Mucosa of rectum (tissue), 2 donors: ENCODE measurements around the gene DCLRE1A.

Experiments
- H3K27ac ChIP-seq, 2 donors: one replicate each; pipeline ENCODE4 v1.7.0; 2013; ENCODE audit warnings: inconsistent platforms in 2 of 2, low read depth in 2 of 2, low read length in 2 of 2
- H3K27me3 ChIP-seq, 2 donors: one replicate each; pipeline ENCODE4 v1.7.0; 2013; ENCODE audit warnings: low read length in 2 of 2; ENCODE audit not compliant: control insufficient read depth in 2 of 2, insufficient read depth in 2 of 2
- H3K36me3 ChIP-seq, 2 donors: one replicate each; pipeline ENCODE4 v1.7.0; 2013; ENCODE audit warnings: low read length in 2 of 2; ENCODE audit not compliant: control insufficient read depth in 2 of 2, insufficient read depth in 2 of 2
- H3K4me1 ChIP-seq, 2 donors: one replicate each; pipeline ENCODE4 v1.7.0; 2013; ENCODE audit warnings: low read length in 2 of 2, mild to moderate bottlenecking in 1 of 2; ENCODE audit not compliant: control insufficient read depth in 2 of 2, insufficient read depth in 2 of 2
- H3K4me3 ChIP-seq, 2 donors: one replicate each; pipeline ENCODE4 v1.7.0; 2013; ENCODE audit warnings: low read length in 2 of 2
- H3K9ac ChIP-seq, 2 donors: one replicate each; pipeline ENCODE4 v1.7.0; 2013; ENCODE audit warnings: low read length in 2 of 2, low read depth in 1 of 2, mild to moderate bottlenecking in 1 of 2
- H3K9me3 ChIP-seq, 2 donors: one replicate each; pipeline ENCODE4 v1.7.0; 2013; ENCODE audit warnings: low read length in 2 of 2; ENCODE audit not compliant: control insufficient read depth in 2 of 2
- donor health status: healthy.
- donor health status: Normal muscosa, but diverticular disease.

Gene DCLRE1A

DNA sequence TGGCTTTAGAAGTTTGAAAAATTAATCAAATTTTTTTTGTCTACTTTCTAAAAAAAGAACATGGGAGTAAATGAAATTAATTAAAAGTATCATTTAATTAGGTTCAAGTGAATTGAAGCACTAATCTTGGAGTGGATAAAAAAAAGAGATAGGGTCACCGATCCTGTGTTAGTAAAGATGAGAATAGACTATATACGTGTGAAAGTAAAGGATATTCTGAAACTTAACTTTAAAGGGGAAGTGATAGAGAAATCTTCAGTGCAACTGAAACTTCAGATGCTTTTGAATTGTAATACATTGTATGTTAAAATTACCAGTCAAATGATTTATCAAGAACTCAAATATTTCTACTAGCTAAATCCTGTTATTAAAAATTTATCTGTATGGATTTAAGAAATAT is 5.4 kb upstream of the DCLRE1A start:
- H3K27me3 ChIP-seq = no peaks in the 10 kb centered on the region
- no peak overlapping the region for H3K4me3 ChIP-seq
- peaks cover 7 to 10% of the 10 kb centered on the region in 2 donors for H3K4me1 ChIP-seq
- H3K36me3 ChIP-seq = peaks cover 17 to 21% of the 10 kb centered on the region in 2 donors
- no peaks in the 10 kb centered on the region for H3K9me3 ChIP-seq
- no peak overlapping the region for H3K9ac ChIP-seq
- no peak overlapping the region for H3K27ac ChIP-seq

DNA sequence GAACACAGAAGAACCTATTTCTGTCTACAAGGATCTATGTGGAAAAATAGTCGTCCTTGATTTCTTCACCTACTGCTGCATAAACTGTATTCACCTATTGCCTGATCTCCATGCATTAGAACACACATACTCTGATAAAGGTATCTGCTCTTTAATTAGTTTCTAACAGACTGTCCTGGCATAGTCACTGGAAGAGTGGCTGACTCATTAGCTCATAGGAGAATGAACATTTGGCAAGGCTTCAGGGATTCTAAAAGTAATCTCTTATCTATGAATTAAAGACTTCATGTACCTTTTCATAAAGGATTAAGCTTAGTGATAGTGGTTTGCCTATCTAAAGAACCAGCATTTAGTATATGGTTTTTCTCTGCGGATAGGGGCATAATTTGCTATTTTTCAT is 4.7 kb upstream of the DCLRE1A start:
- Histone ChIP-seq H3K9me3 (no peaks in the 10 kb centered on the region), H3K27ac (no peak overlapping the region), H3K9ac (no peak overlapping the region), H3K36me3 (peaks cover 14 to 21% of the 10 kb centered on the region in 2 donors), H3K4me3 (no peak overlapping the region), H3K4me1 (peaks cover 8 to 10% of the 10 kb centered on the region in 2 donors), H3K27me3 (no peaks in the 10 kb centered on the region)

DNA sequence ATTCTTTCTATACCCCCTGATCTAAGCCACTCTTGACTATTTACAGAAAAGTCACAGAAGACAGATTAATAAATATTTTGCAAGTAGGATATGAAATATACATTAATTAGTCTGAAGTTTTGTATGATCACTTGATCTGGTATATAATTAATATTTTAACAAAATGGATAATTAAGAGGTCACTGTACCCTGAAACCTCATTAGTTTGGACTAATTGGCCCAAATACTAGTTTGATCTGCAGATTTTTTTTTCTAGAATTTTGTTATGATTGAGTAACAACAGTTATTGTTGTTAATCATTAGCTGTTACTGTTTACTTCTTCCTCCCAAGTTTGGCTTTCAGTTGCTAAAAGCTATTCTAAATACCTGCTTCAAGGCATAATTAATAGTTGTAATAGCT is 3.3 kb upstream of the DCLRE1A start:
- peaks cover 10 to 11% of the 10 kb centered on the region in 2 donors for H3K4me1 ChIP-seq
- H3K9ac ChIP-seq = no peak overlapping the region
- H3K27ac ChIP-seq = no peak overlapping the region

DNA sequence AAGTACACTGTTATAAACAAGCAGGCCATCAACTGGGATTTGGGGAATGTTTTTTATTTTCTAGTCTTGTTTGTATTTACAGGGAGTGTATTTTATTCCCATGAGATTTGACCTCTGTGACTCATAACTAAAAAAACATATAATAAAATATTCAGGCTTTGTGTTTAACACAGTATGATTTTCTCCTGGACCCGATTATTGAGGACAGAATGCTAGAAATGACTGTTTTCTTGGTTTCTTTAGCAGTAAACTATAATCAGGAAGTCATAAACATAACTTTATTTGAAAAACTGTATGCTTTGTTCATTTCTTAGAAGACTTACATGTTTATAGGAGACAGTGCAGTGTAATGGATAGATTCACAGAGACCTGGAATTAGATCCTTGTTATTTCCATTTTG is 2.7 kb upstream of the DCLRE1A start:
- Histone ChIP-seq H3K9ac (no peak overlapping the region), H3K4me3 (peak overlapping the region in 1 of 2 donors; percentile 94)

More for the DNA sequence above, 3.3 kb upstream of the DCLRE1A start:
- Histone ChIP-seq H3K9me3 (no peaks in the 10 kb centered on the region), H3K36me3 (peaks cover 12 to 21% of the 10 kb centered on the region in 2 donors), H3K4me3 (no peak overlapping the region), H3K27me3 (no peaks in the 10 kb centered on the region)

DNA sequence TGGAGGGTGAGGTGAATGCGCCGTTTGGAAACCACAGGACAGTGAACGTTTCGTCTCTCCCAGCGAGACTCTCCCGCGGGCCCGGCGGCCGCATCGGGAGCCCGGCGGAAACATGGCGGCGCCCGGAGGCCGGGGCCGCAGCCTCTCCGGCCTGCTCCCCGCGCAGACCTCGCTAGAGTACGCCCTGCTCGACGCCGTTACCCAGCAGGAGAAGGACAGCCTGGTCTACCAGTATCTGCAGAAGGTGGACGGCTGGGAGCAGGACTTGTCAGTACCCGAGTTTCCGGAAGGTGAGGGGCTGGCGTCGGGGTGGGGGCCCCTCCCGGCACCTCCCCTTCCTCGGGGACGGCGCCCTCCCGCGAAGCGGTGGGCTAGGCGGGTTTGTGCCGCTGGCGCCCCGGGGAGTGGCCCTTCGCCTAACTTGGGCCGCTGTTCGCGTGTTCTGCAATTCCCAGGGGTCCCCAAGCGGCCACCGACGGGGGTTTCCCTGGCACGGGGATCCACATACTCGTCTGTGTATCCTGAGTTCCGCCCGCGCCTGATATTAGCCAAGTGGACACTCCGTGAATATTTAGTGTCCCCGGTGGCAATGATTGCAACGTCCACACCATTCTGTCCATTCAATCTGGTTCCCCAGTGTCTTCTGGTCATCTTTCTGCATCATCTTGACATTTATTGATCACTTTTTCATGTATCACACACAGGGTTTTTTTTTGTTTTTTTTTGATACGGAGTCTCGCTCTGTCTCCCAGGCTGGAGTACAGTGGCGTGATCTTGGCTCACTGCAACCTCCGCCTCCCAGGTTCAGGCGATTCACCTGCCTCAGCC is 1.1 kb upstream of the DCLRE1A start:
- no peaks in the 10 kb centered on the region for H3K27me3 ChIP-seq
- H3K9ac ChIP-seq = peak overlapping the region; percentile 91 to 97
- H3K9me3 ChIP-seq = no peaks in the 10 kb centered on the region
- H3K4me1 ChIP-seq = peaks cover 10 to 11% of the 10 kb centered on the region in 2 donors
- H3K27ac ChIP-seq = peak overlapping the region; percentile 83 to 86
- H3K4me3 ChIP-seq = peak overlapping the region; percentile 94 to 99
- H3K36me3 ChIP-seq = peaks cover 7 to 8% of the 10 kb centered on the region in 2 donors

More for the DNA sequence above, 2.7 kb upstream of the DCLRE1A start:
- Histone ChIP-seq H3K27me3 (no peaks in the 10 kb centered on the region), H3K9me3 (no peaks in the 10 kb centered on the region), H3K27ac (no peak overlapping the region), H3K36me3 (peaks cover 12 to 21% of the 10 kb centered on the region in 2 donors), H3K4me1 (peaks cover 10 to 11% of the 10 kb centered on the region in 2 donors)

DNA sequence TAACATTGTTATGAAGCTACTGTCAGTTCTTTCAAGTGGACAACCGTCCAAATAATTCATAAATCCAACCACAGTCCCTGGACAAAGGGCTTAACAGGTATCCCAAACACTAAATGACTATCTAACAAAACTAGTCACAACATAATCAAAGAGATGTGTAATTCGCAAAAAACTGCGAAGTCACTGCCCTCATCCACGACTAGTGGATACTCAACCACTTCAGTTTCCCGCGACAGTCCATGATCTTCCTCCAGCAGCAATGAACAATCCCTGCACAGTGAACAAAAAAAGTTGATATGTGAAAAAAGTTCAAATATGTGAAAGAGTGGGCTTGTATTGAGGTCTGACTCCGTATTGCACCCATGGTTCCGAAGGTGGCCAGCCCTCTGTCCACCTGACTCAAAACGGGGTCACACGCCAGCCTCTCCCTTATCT is 287 bp downstream of the DCLRE1A start:
- peak overlapping the region; percentile 94 to 99 for H3K4me3 ChIP-seq
- peak overlapping the region; percentile 83 to 86 for H3K27ac ChIP-seq
- H3K9me3 ChIP-seq = no peaks in the 10 kb centered on the region
- peak overlapping the region; percentile 91 to 97 for H3K9ac ChIP-seq
- no peaks in the 10 kb centered on the region for H3K27me3 ChIP-seq
- no peaks in the 10 kb centered on the region for H3K36me3 ChIP-seq
- H3K4me1 ChIP-seq = peaks cover 10 to 11% of the 10 kb centered on the region in 2 donors

DNA sequence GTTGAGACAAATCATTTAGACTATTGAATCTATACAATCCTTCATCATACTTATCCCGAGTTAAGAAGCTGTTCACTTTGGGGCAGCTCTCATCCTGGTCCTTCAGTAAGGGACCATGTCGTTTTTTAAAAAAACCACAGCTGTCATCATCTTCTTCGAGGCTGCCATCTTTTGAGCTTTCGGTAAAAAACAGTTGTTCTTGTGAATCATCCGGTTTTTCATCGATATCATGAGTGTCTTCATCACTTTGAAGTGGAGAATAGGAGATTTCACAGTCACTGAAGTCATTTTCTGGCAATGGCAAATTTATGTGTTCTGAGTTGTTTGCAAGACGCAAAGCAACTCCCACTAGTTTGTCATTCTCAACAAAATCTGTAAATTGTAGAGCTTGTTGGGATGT is 3.9 kb downstream of the DCLRE1A start:
- Histone ChIP-seq H3K27me3 (no peaks in the 10 kb centered on the region), H3K9ac (no peak overlapping the region), H3K27ac (no peak overlapping the region), H3K4me3 (no peak overlapping the region), H3K9me3 (no peaks in the 10 kb centered on the region), H3K36me3 (peaks cover 0 to 7% of the 10 kb centered on the region in 2 donors), H3K4me1 (peaks cover 0 to 3% of the 10 kb centered on the region in 2 donors)

DNA sequence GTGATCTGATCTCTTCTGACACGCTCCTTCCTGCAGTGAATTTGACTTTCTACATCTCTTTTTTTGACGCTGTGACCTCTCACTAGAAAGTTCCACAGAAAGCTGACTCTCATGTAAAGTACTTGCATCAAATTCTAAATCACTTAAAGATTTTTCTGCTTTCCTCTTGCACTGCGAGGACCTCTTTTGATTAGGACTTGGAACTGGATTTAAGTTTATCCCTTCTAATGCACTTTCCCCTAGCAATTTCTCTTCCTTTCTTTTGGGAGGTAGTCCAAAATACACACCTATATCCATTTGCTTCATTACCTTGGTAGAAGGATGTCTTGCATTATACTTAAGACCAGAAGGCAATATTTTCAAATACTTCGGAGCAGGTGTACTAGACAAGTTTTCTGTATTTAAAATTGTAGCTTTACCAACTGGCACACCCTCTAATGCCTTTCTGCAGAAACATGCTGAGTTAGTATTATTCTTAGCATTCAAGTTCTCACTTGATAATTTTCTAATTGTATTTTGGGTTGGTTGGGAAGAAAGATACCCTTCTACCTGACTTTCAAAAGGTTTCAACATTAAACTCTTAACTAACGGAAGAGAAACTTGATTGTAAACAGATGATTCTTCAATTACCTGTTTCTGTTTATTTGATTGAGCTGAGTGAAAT is 4.6 kb downstream of the DCLRE1A start:
- Histone ChIP-seq H3K27me3 (no peaks in the 10 kb centered on the region), H3K27ac (no peak overlapping the region), H3K36me3 (peaks cover 0 to 7% of the 10 kb centered on the region in 2 donors), H3K9ac (no peak overlapping the region), H3K4me1 (peaks cover 0 to 3% of the 10 kb centered on the region in 2 donors), H3K9me3 (no peaks in the 10 kb centered on the region), H3K4me3 (no peak overlapping the region)

DNA sequence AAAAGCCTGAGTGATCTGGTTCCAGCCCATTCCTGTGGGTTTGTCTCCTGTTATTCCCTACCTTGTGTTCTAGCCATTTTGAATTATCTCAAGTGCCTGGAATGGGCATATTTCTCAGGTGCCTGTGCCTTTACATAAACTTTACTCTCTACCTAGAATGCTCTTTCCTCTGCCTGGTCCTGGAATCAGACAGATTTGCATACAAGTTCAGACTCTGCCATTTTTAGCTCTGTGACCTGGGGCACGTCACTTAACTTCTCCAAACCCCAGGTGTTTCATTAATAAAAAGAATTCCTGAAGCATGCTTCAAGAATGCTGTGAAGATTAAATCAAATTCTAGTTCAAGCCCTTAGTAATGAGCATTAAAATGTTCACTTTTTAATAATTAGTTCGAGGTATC is 7.8 kb downstream of the DCLRE1A start:
- Histone ChIP-seq H3K27me3 (no peaks in the 10 kb centered on the region), H3K36me3 (peaks cover 0 to 13% of the 10 kb centered on the region in 2 donors), H3K9me3 (no peaks in the 10 kb centered on the region), H3K4me1 (no peaks in the 10 kb centered on the region), H3K9ac (no peak overlapping the region), H3K27ac (no peak overlapping the region), H3K4me3 (no peak overlapping the region)

DNA sequence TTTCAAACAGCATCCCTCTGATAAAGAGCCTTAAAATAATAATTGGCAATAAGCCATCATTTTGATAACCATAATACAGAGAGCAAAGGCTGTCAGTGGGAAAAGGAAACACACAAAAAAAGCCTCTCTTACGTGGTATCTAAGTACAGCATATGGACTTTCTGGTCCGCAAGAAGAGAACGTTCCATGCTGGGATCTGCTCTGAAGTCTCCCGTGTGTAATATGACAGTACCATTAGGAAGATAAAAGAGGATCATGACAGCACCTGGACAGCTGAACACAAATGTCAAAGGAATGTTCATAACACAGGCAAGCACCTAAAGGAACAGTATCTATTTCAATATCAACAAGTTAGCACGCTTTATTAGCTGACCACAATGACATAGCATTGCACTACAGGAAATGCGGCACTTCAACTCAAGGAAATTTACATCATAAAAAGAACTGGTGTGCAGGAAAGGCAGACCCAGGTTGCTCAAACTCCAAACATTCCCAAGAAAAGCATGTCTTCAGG is 9.9 kb downstream of the DCLRE1A start:
- Histone ChIP-seq H3K4me1 (no peaks in the 10 kb centered on the region), H3K4me3 (no peak overlapping the region), H3K27me3 (no peaks in the 10 kb centered on the region), H3K27ac (no peak overlapping the region), H3K9ac (no peak overlapping the region), H3K36me3 (peaks cover 4 to 13% of the 10 kb centered on the region in 2 donors), H3K9me3 (no peaks in the 10 kb centered on the region)
